ENCODE results near the gene FBN3. TPM values are rescaled to one million over a fixed set of nuclear protein-coding genes. Genes with fewer than 3 reads are reported as not detected.

The FBN3 gene
- total RNA-seq, 1 donor from 2014 or later: not detected

GRCh38 chr19:8084152-8084551 lies 65.2 kb downstream of the FBN3 start:
- Histone ChIP-seq H3K27ac (no peak overlapping the region), H3K36me3 (no peaks in the 10 kb centered on the region)
- intact Hi-C loops (cut with DNase I): no loop called here

GRCh38 chr19:8083141-8083540 lies 66.3 kb downstream of the FBN3 start:
- intact Hi-C loops (cut with DNase I): no loop called here
- H3K36me3 ChIP-seq: no peaks in the 10 kb centered on the region
- no peak overlapping the region for H3K4me3 ChIP-seq
- no peak overlapping the region for H3K27ac ChIP-seq
- no peak for TF ChIP-seq CTCF (IDR thresholded peaks at IDR 0.05)
- H3K27me3 ChIP-seq: no peaks in the 10 kb centered on the region
- DNase-seq (ENCODE audit: low spot score in 2 of 2): no peak
- no peaks in the 10 kb centered on the region for H3K9me3 ChIP-seq
- no peaks in the 10 kb centered on the region for H3K4me1 ChIP-seq

More at GRCh38 chr19:8084152-8084551, 65.2 kb downstream of the FBN3 start:
- Histone ChIP-seq H3K9me3 (no peaks in the 10 kb centered on the region), H3K4me1 (no peaks in the 10 kb centered on the region), H3K4me3 (no peak overlapping the region), H3K27me3 (no peaks in the 10 kb centered on the region)
- no peak for DNase-seq (ENCODE audit: low spot score in 2 of 2)
- no peak for TF ChIP-seq CTCF (IDR thresholded peaks at IDR 0.05)

- Histone ChIP-seq H3K27ac (no peak overlapping the region), H3K4me1 (no peaks in the 10 kb centered on the region), H3K27me3 (no peaks in the 10 kb centered on the region), H3K36me3 (no peaks in the 10 kb centered on the region), H3K4me3 (no peak overlapping the region), H3K9me3 (no peaks in the 10 kb centered on the region)
- intact Hi-C loops (cut with DNase I): no loop called here
- DNase-seq (ENCODE audit: low spot score in 2 of 2): no peak
- no peak for TF ChIP-seq CTCF (IDR thresholded peaks at IDR 0.05)
Observed at GRCh38 chr19:8081569-8082550, 67.5 kb downstream of the FBN3 start.

GRCh38 chr19:8080832-8081231 lies 68.6 kb downstream of the FBN3 start:
- no peak for TF ChIP-seq CTCF (IDR thresholded peaks at IDR 0.05)
- intact Hi-C loops (cut with DNase I): no loop called here

GRCh38 chr19:8079988-8080387 lies 69.4 kb downstream of the FBN3 start:
- no peak for DNase-seq (ENCODE audit: low spot score in 2 of 2)
- Histone ChIP-seq H3K36me3 (no peaks in the 10 kb centered on the region), H3K4me1 (no peaks in the 10 kb centered on the region), H3K4me3 (no peak overlapping the region), H3K27ac (no peak overlapping the region), H3K9me3 (no peaks in the 10 kb centered on the region), H3K27me3 (no peaks in the 10 kb centered on the region)
- no peak for TF ChIP-seq CTCF (IDR thresholded peaks at IDR 0.05)
- intact Hi-C loops (cut with DNase I): no loop called here

More at GRCh38 chr19:8080832-8081231, 68.6 kb downstream of the FBN3 start:
- Histone ChIP-seq H3K4me3 (no peak overlapping the region), H3K9me3 (no peaks in the 10 kb centered on the region), H3K4me1 (no peaks in the 10 kb centered on the region), H3K27me3 (no peaks in the 10 kb centered on the region), H3K36me3 (no peaks in the 10 kb centered on the region), H3K27ac (no peak overlapping the region)
- no peak for DNase-seq (ENCODE audit: low spot score in 2 of 2)
